ENCODE data around the gene AMBP. TPM values are rescaled to one million over a fixed set of nuclear protein-coding genes. Genes with fewer than 3 reads are reported as not detected.

The AMBP gene
- total RNA-seq, 5 donors from 2014 or later (not counting 1 experiment from before 2014, with no cell fraction given) = 2.2 to 3.3 (median 3.0) TPM; not detected in 2

DNA sequence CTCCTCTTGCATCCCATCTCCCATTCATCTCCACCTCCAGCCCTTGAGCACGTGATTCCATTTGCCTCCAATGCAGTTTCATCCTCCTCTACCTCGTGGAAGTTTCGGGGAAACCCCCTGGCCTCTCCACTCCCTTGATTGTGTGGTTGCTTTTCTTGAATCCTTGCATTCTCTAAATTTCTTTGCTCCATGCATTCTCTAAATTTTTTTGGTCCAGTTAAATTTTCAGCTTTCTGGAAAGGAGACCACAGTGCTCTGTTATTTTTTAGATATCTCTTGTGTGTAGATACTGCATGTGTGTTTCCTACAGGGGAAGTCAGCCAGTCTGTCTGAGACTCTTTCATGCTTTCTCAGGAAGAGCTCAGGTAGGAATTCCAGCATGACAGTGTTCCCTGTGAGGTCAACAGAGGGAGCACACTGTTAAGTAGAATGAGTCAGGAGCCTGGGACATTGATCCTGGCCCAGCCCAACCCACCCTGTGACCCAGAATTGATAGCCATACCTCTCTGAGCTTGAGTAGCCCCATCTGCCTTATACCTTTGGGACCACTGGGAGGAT is 52.8 kb downstream of the AMBP start:
- Mint-ChIP-seq H3K27me3 (peaks cover 0 to 5% of the 10 kb centered on the region in 2 donors), H3K4me3 (no peak overlapping the region), H3K9me3 (peaks cover 3 to 20% (median 11%) of the 10 kb centered on the region in 3 donors), H3K4me1 (peaks cover 0 to 4% (median 0%) of the 10 kb centered on the region in 3 donors), H3K27ac (no peak overlapping the region), H3K36me3 (peaks cover 12% of the 10 kb centered on the region)
- Histone ChIP-seq H3K4me3 (ENCODE audit: control insufficient read depth in 1 of 2, extremely low read depth in 1 of 2, low read length in 1 of 2) (no peak overlapping the region), H3K27ac (ENCODE audit: low read length) (no peak overlapping the region), H3K36me3 (ENCODE audit: control insufficient read depth in 2 of 2, extremely low read depth in 1 of 2, insufficient read depth in 1 of 2, low read length in 1 of 2) (no peaks in the 10 kb centered on the region), H3K4me1 (ENCODE audit: control insufficient read depth in 1 of 2, extremely low read depth in 1 of 2, insufficient read depth in 2 of 2, low read length in 2 of 2) (no peaks in the 10 kb centered on the region), H3K27me3 (replicated peaks in 1 of 2; ENCODE audit: control insufficient read depth in 2 of 2, extremely low read depth in 1 of 2, insufficient read depth in 2 of 2, low read length in 1 of 2) (no peaks in the 10 kb centered on the region), H3K9me3 (peaks cover 3% of the 10 kb centered on the region)
- WGBS (ENCODE audit: insufficient coverage) = no CpG with 5 or more reads among the region's 3 CpGs
- DNase-seq (no peak), ATAC-seq (replicated peaks in 1 of 4) (no peak)
- POLR2A ChIA-PET = no interaction called here
- CTCF ChIA-PET = interaction anchor here in 1 of 2 donors (0.6 kb wide), 1 partner anchor 22 kb away, joined by 3 read pairs; no protein-coding TSS in a partner anchor

DNA sequence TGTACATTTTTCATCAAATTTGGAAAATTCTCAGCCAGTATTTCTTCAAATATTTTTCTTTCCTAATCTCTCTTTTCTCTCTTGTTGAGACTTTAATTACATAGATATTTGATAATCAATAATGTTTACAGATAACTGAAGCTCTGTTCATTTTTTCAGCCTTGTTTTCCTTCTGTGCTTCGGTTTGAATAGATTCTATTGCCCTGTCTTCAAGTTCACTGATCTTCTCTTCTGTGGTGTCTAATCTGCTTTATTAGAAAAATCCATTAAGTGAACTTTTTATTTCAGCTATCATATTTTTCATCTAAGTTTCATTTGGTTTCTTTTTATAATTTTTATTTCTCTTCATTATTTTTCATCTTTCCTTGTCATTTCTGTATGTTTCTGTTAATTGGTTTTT is 54.1 kb downstream of the AMBP start:
- Histone ChIP-seq H3K4me1 (ENCODE audit: control insufficient read depth in 1 of 2, extremely low read depth in 1 of 2, insufficient read depth in 2 of 2, low read length in 2 of 2) (no peaks in the 10 kb centered on the region), H3K9me3 (peaks cover 3% of the 10 kb centered on the region), H3K27me3 (replicated peaks in 1 of 2; ENCODE audit: control insufficient read depth in 2 of 2, extremely low read depth in 1 of 2, insufficient read depth in 2 of 2, low read length in 1 of 2) (no peaks in the 10 kb centered on the region), H3K4me3 (ENCODE audit: control insufficient read depth in 1 of 2, extremely low read depth in 1 of 2, low read length in 1 of 2) (no peak overlapping the region), H3K27ac (ENCODE audit: low read length) (no peak overlapping the region), H3K36me3 (ENCODE audit: control insufficient read depth in 2 of 2, extremely low read depth in 1 of 2, insufficient read depth in 1 of 2, low read length in 1 of 2) (no peaks in the 10 kb centered on the region)
- no peak for ATAC-seq (replicated peaks in 1 of 4)
- ChIA-PET CTCF (no interaction called here), POLR2A (no interaction called here)
- WGBS (ENCODE audit: insufficient coverage) = no CpG with 5 or more reads among the region's 1 CpG
- DNase-seq = no peak
- Mint-ChIP-seq H3K27ac (no peak overlapping the region), H3K9me3 (peaks cover 3 to 20% (median 11%) of the 10 kb centered on the region in 3 donors), H3K4me3 (no peak overlapping the region), H3K27me3 (peaks cover 0 to 5% of the 10 kb centered on the region in 2 donors), H3K36me3 (peaks cover 12% of the 10 kb centered on the region), H3K4me1 (peaks cover 0 to 4% (median 0%) of the 10 kb centered on the region in 3 donors)

DNA sequence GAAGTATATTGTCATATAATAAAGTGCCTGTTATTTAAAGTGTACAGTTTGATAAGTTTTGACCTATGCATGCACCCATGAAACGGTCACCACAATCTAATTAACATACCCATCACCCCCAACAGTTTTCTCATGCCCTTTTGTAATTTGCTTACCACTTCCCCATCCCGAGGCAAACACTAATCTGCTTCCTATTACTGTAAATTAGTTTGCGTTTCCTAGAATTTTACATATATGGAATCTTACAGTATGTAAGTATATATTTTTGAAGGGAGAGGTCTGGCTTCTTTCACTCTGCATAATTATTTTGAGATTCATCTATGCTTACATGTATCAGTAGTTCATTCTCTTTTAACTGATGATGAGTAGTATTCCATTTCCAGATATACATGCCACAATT is 56.5 kb downstream of the AMBP start:
- no peak overlapping the region for H3K27ac ChIP-seq (ENCODE audit: low read length)
- H3K4me3 Mint-ChIP-seq = no peak overlapping the region
- ATAC-seq (replicated peaks in 1 of 4) = no peak
- H3K27ac Mint-ChIP-seq = no peak overlapping the region
- peaks cover 0 to 5% of the 10 kb centered on the region in 2 donors for H3K27me3 Mint-ChIP-seq
- no peaks in the 10 kb centered on the region for H3K27me3 ChIP-seq (replicated peaks in 1 of 2; ENCODE audit: control insufficient read depth in 2 of 2, extremely low read depth in 1 of 2, insufficient read depth in 2 of 2, low read length in 1 of 2)
- H3K36me3 Mint-ChIP-seq = peaks cover 12% of the 10 kb centered on the region
- H3K4me1 Mint-ChIP-seq = peaks cover 0 to 4% (median 0%) of the 10 kb centered on the region in 3 donors
- ChIA-PET CTCF (no interaction called here), POLR2A (no interaction called here)
- H3K9me3 Mint-ChIP-seq = peaks cover 3 to 20% (median 11%) of the 10 kb centered on the region in 3 donors
- H3K4me1 ChIP-seq (ENCODE audit: control insufficient read depth in 1 of 2, extremely low read depth in 1 of 2, insufficient read depth in 2 of 2, low read length in 2 of 2) = no peaks in the 10 kb centered on the region
- H3K36me3 ChIP-seq (ENCODE audit: control insufficient read depth in 2 of 2, extremely low read depth in 1 of 2, insufficient read depth in 1 of 2, low read length in 1 of 2) = no peaks in the 10 kb centered on the region
- no peak for DNase-seq
- H3K9me3 ChIP-seq = peaks cover 3% of the 10 kb centered on the region
- no peak overlapping the region for H3K4me3 ChIP-seq (ENCODE audit: control insufficient read depth in 1 of 2, extremely low read depth in 1 of 2, low read length in 1 of 2)
- no CpG with 5 or more reads among the region's 3 CpGs for WGBS (ENCODE audit: insufficient coverage)

DNA sequence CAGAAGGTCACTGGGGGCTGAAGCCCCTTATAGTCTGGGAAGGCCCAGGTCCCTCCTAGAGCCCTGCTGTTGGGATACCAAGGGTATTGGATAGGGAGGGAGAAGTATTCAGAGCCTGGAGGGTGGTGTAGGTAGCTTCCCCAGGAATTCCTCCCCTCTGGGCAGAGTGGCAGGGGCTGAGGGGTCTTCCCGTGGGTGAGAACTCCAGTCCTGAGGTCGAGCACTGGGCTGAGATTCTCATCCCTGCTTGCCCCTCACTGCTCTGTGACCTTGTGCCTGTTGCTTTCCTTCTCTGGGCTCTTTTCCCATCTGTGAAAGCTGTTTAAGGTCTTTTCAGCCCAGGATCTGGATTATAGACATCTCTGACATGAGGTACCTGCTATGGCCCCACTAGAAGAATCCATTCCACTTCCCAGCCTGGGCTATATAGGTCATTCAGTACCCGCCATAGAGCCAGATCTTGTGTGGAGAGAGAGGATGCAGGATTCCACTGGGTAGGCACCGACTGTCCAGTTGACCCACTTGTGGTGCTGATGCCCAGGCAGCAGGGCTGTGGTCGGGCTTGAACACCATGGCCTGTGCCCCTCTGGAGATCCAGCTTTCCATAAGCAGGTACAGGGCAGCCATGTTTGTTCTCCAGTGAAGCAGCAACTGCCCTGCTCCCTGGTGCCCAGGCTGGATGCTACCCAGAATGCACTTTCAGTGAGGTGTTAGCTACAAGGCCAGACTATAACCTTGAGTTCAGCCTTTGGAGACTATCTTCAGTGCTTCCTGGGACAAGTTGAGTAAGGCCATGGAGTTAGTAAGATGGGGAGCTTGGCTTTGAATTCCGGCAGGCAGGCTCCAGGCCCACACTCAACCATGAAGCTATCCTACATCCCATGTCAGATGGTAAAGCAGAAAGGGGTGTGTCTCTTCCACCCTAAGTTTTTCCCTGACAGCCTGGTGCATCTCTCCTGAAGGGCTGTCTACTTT is 60.1 kb downstream of the AMBP start:
- Mint-ChIP-seq H3K4me3 (no peak overlapping the region), H3K27me3 (peaks cover 0 to 3% of the 10 kb centered on the region in 2 donors), H3K9me3 (peaks cover 0 to 15% (median 3%) of the 10 kb centered on the region in 3 donors), H3K27ac (no peak overlapping the region), H3K4me1 (no peaks in the 10 kb centered on the region), H3K36me3 (peaks cover 11% of the 10 kb centered on the region)
- H3K4me1 ChIP-seq (ENCODE audit: control insufficient read depth in 1 of 2, extremely low read depth in 1 of 2, insufficient read depth in 2 of 2, low read length in 2 of 2) = no peaks in the 10 kb centered on the region
- H3K27me3 ChIP-seq (replicated peaks in 1 of 2; ENCODE audit: control insufficient read depth in 2 of 2, extremely low read depth in 1 of 2, insufficient read depth in 2 of 2, low read length in 1 of 2) = no peaks in the 10 kb centered on the region
- H3K9me3 ChIP-seq = peaks cover 3% of the 10 kb centered on the region
- DNase-seq (peak in 1 of 35 experiments; percentile 15), ATAC-seq (replicated peaks in 1 of 4) (no peak)
- 82% methylated on average over 5 of the region's 6 CpGs for WGBS (ENCODE audit: insufficient coverage)
- H3K4me3 ChIP-seq (ENCODE audit: control insufficient read depth in 1 of 2, extremely low read depth in 1 of 2, low read length in 1 of 2) = no peak overlapping the region
- H3K27ac ChIP-seq (ENCODE audit: low read length) = no peak overlapping the region
- no peaks in the 10 kb centered on the region for H3K36me3 ChIP-seq (ENCODE audit: control insufficient read depth in 2 of 2, extremely low read depth in 1 of 2, insufficient read depth in 1 of 2, low read length in 1 of 2)
- ChIA-PET CTCF (no interaction called here), POLR2A (no interaction called here)

DNA sequence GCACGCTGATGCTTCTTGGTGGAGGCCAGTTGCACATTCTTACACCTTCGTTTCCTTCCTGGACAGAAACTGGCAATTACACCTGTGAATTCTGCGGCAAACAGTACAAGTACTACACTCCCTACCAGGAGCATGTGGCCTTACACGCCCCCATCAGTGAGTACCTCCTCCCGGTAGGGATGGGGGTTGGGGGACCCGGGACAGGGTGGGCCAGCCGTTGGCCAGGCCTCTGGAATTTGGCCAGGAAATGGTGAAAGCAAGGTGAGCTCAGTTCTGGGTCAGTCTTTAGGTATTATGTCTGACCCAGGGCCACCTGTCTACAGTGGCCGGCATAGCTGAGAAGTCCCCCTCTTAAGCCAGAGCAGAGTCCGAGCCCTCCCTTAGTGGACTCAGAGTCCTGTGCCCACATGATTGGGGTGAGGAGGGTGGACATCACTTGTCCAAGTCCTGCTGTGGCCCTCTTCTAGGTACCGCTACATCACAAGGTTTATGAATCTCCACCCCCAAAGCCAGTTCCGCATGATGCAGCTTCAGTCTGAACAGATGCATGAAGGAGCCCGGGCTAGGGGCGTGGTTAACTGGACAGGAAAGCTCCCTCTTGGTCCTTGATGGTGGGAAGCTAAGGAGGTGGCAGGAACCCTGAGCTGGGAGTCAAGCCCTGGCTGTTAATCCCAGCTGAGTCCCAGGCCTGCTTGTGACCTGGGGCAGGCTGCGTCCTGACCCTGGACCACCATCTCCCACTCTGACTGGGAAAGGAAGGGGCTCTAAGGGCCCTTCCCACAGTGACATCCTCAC is 61.3 kb downstream of the AMBP start:
- H3K4me1 Mint-ChIP-seq = no peaks in the 10 kb centered on the region
- no peaks in the 10 kb centered on the region for H3K9me3 ChIP-seq
- no peak overlapping the region for H3K27ac ChIP-seq (ENCODE audit: low read length)
- CTCF ChIA-PET = no interaction called here
- H3K27me3 Mint-ChIP-seq = no peaks in the 10 kb centered on the region
- peak in 1 of 35 experiments; percentile 16 for DNase-seq
- peaks cover 0 to 8% (median 5%) of the 10 kb centered on the region in 3 donors for H3K9me3 Mint-ChIP-seq
- no peak overlapping the region for H3K4me3 ChIP-seq (ENCODE audit: control insufficient read depth in 1 of 2, extremely low read depth in 1 of 2, low read length in 1 of 2)
- H3K4me3 Mint-ChIP-seq = no peak overlapping the region
- no peaks in the 10 kb centered on the region for H3K27me3 ChIP-seq (replicated peaks in 1 of 2; ENCODE audit: control insufficient read depth in 2 of 2, extremely low read depth in 1 of 2, insufficient read depth in 2 of 2, low read length in 1 of 2)
- no peaks in the 10 kb centered on the region for H3K4me1 ChIP-seq (ENCODE audit: control insufficient read depth in 1 of 2, extremely low read depth in 1 of 2, insufficient read depth in 2 of 2, low read length in 2 of 2)
- POLR2A ChIA-PET = no interaction called here
- no peak for ATAC-seq (replicated peaks in 1 of 4)
- H3K27ac Mint-ChIP-seq = no peak overlapping the region
- H3K36me3 Mint-ChIP-seq = peaks cover 6% of the 10 kb centered on the region
- 74% methylated on average over 5 of the region's 14 CpGs for WGBS (ENCODE audit: insufficient coverage)
- H3K36me3 ChIP-seq (ENCODE audit: control insufficient read depth in 2 of 2, extremely low read depth in 1 of 2, insufficient read depth in 1 of 2, low read length in 1 of 2) = no peaks in the 10 kb centered on the region

DNA sequence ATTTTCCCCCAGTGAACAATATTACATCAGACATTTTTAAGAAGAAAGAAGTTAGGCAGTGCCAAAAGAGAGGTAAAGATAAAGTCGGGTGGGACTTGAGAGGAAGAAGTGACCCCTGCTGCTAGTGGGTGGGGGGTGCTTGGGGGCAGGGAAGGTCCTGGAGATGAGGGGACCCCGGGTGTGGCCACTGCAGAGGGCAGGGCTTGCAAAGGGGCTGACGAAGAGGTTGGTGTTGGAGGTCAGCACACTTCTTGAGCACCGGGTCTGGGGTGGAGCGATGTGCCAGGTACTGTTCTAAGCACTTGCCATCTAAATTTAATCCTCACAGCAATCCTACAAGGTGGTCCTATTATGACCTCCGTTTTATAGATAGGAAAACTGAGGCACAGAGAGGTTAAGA is 62.0 kb downstream of the AMBP start:
- Histone ChIP-seq H3K36me3 (ENCODE audit: control insufficient read depth in 2 of 2, extremely low read depth in 1 of 2, insufficient read depth in 1 of 2, low read length in 1 of 2) (no peaks in the 10 kb centered on the region), H3K4me1 (ENCODE audit: control insufficient read depth in 1 of 2, extremely low read depth in 1 of 2, insufficient read depth in 2 of 2, low read length in 2 of 2) (no peaks in the 10 kb centered on the region), H3K27me3 (replicated peaks in 1 of 2; ENCODE audit: control insufficient read depth in 2 of 2, extremely low read depth in 1 of 2, insufficient read depth in 2 of 2, low read length in 1 of 2) (no peaks in the 10 kb centered on the region), H3K9me3 (no peaks in the 10 kb centered on the region), H3K27ac (ENCODE audit: low read length) (no peak overlapping the region), H3K4me3 (ENCODE audit: control insufficient read depth in 1 of 2, extremely low read depth in 1 of 2, low read length in 1 of 2) (no peak overlapping the region)
- peak in 1 of 35 experiments; percentile 3 for DNase-seq
- POLR2A ChIA-PET = no interaction called here
- Mint-ChIP-seq H3K27me3 (no peaks in the 10 kb centered on the region), H3K4me1 (no peaks in the 10 kb centered on the region), H3K4me3 (no peak overlapping the region), H3K27ac (no peak overlapping the region), H3K36me3 (peaks cover 6% of the 10 kb centered on the region), H3K9me3 (peaks cover 0 to 8% (median 5%) of the 10 kb centered on the region in 3 donors)
- 83% methylated on average over 1 of the region's 6 CpGs for WGBS (ENCODE audit: insufficient coverage)
- no peak for ATAC-seq (replicated peaks in 1 of 4)
- CTCF ChIA-PET = no interaction called here

Measured in T-cell (primary cell).